Measurements from ENCODE around the gene TIMP1. TPM values are rescaled to one million over a fixed set of nuclear protein-coding genes. Genes with fewer than 3 reads are reported as not detected.
A peak's percentile ranks its signal among the peaks of the same experiment; 100 is the strongest.

TIMP1 gene
- total RNA-seq, 4 donors from 2014 or later, result 77.4 to 204 (median 156) TPM

DNA sequence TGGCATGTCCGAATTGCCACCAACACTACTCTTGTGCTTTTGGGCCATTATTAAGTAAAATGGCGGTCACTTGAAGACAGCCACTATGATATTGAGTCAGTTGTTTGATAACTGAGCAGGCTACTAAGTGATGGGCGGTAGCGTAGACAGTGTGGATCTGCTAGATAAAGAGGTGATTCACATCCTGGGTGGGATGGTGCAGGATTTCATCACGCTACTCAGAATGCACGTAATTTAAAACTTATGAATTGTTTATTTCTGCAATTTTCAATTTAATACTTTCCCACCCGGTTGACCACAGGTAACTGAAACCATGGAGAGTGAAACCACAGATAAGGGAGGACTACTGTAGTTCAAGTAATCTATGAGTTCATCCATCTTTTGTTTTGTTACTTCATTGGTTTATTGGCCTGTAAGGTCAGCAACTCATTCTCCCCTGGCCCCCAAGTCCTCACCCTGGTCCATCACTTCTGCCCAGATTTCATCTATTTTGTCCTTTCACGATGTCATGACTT lies 18.4 kb upstream of the TIMP1 start:
- Histone ChIP-seq H3K4me3 (no peak overlapping the region), H3K27me3 (no peaks in the 10 kb centered on the region), H3K4me1 (peaks cover 0 to 38% (median 2%) of the 10 kb centered on the region in 3 donors), H3K36me3 (peaks cover 0 to 60% of the 10 kb centered on the region in 2 donors), H3K27ac (no peak overlapping the region), H3K9me3 (no peaks in the 10 kb centered on the region)
- TF ChIP-seq EP300 (IDR thresholded peaks at IDR 0.05), result no peak
- TF ChIP-seq POLR2AphosphoS5 (IDR thresholded peaks at IDR 0.05), result no peak
- no peak for TF ChIP-seq POLR2A (IDR thresholded peaks at IDR 0.05)
- TF ChIP-seq, protein P1, sequence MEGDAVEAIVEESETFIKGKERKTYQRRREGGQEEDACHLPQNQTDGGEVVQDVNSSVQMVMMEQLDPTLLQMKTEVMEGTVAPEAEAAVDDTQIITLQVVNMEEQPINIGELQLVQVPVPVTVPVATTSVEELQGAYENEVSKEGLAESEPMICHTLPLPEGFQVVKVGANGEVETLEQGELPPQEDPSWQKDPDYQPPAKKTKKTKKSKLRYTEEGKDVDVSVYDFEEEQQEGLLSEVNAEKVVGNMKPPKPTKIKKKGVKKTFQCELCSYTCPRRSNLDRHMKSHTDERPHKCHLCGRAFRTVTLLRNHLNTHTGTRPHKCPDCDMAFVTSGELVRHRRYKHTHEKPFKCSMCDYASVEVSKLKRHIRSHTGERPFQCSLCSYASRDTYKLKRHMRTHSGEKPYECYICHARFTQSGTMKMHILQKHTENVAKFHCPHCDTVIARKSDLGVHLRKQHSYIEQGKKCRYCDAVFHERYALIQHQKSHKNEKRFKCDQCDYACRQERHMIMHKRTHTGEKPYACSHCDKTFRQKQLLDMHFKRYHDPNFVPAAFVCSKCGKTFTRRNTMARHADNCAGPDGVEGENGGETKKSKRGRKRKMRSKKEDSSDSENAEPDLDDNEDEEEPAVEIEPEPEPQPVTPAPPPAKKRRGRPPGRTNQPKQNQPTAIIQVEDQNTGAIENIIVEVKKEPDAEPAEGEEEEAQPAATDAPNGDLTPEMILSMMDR (IDR thresholded peaks at IDR 0.05), result no peak
- whole genome bisulfite sequencing, 2 donors (ENCODE audit: low coverage in 1 of 2), result 68 to 78% methylated on average over 4 to 7 of the region's 8 CpGs
- no peak for ATAC-seq

DNA sequence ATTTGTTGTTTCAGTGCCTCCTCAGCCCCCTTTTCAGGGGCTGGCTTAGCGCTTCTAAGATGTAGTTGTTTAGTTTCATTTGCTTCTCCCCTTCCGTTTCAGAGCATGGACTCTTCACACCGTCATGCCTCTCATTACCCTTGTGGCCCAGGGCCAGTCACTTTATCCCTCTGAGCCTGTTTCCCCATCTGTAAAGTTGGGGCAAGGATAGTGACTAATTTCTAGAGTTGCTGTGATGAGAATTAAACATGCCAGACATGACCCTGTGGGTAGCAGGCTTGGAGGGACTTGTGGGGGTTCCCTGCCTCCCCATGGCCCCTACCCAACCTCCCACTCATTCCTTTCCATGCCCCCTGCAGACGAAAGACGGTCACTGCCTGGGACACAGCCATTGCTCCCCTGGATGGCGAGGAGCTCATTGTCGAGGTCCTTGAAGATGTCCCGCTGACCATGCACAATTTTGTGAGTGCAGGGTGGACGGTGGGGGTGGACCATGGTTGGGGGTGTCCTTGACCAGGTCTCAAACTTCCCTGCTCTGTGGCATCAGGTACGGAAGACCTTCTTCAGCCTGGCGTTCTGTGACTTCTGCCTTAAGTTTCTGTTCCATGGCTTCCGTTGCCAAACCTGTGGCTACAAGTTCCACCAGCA lies 17.7 kb upstream of the TIMP1 start:
- Histone ChIP-seq H3K36me3 (peaks cover 0 to 67% of the 10 kb centered on the region in 2 donors), H3K9me3 (no peaks in the 10 kb centered on the region), H3K27me3 (no peaks in the 10 kb centered on the region), H3K4me1 (peaks cover 0 to 38% (median 2%) of the 10 kb centered on the region in 3 donors), H3K4me3 (no peak overlapping the region), H3K27ac (no peak overlapping the region)
- no peak for ATAC-seq
- 83 to 90% methylated on average over 3 of the region's 12 CpGs for WGBS, 2 donors (ENCODE audit: low coverage in 1 of 2)
- TF ChIP-seq POLR2AphosphoS5 (IDR thresholded peaks at IDR 0.05) (no peak), POLR2A (IDR thresholded peaks at IDR 0.05) (no peak), EP300 (IDR thresholded peaks at IDR 0.05) (no peak)
- TF ChIP-seq, protein P1 (IDR thresholded peaks at IDR 0.05), result no peak

DNA sequence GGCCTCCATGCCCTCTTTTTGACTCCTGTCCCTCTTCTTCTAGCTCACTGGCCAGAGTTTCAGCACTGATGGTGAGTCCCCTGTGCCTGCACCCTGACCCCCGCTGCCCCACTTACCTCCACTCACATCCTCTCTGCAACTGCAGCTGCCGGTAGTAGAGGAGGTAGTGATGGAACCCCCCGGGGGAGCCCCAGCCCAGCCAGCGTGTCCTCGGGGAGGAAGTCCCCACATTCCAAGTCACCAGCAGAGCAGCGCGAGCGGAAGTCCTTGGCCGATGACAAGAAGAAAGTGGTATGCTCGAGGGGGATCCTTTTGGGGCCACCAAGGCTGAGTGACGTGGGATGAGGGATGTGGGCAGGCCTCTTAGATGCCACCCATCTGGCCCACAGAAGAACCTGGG lies 15.4 kb upstream of the TIMP1 start:
- peaks cover 0 to 90% of the 10 kb centered on the region in 2 donors for H3K36me3 ChIP-seq
- no peaks in the 10 kb centered on the region for H3K9me3 ChIP-seq
- H3K27ac ChIP-seq, result no peak overlapping the region
- no peak for TF ChIP-seq POLR2A (IDR thresholded peaks at IDR 0.05)
- TF ChIP-seq POLR2AphosphoS5 (IDR thresholded peaks at IDR 0.05), result no peak
- TF ChIP-seq, protein P1 (IDR thresholded peaks at IDR 0.05), result no peak
- TF ChIP-seq EP300 (IDR thresholded peaks at IDR 0.05), result no peak
- peaks cover 0 to 35% (median 2%) of the 10 kb centered on the region in 3 donors for H3K4me1 ChIP-seq
- H3K4me3 ChIP-seq, result no peak overlapping the region
- no peak for ATAC-seq
- no CpG with 5 or more reads among the region's 11 CpGs for WGBS, 2 donors (ENCODE audit: low coverage in 1 of 2)
- H3K27me3 ChIP-seq, result no peaks in the 10 kb centered on the region

DNA sequence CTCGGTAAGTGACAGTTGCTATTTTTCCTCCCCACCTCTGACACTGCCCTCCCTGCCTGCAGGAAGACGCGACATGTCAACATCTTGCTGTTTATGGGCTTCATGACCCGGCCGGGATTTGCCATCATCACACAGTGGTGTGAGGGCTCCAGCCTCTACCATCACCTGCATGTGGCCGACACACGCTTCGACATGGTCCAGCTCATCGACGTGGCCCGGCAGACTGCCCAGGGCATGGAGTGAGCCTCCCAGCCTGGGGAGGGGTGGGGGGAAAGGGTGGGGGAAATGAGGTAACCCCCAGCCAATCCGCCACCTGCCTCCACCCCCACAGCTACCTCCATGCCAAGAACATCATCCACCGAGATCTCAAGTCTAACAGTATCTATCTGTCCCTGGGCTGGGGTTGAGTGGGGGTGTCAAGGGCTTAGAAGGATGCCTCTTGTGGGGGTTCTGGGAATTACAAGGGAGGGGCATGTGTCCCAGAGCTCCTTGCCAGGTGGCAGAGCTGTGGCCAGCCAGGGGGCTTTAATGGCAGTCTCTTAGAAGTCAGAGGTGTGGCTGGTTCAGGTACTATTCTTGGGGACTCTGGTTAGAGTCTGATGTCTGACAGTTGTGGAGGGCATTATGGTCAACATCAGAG lies 13.5 kb upstream of the TIMP1 start:
- ATAC-seq, result no peak
- H3K36me3 ChIP-seq, result peaks cover 0 to 82% of the 10 kb centered on the region in 2 donors
- no peak overlapping the region for H3K27ac ChIP-seq
- TF ChIP-seq, protein P1 (IDR thresholded peaks at IDR 0.05), result peak in 1 of 4 experiments; percentile 28
- TF ChIP-seq EP300 (IDR thresholded peaks at IDR 0.05) (no peak), POLR2A (IDR thresholded peaks at IDR 0.05) (no peak)
- H3K27me3 ChIP-seq, result no peaks in the 10 kb centered on the region
- no peaks in the 10 kb centered on the region for H3K9me3 ChIP-seq
- peaks cover 0 to 21% (median 0%) of the 10 kb centered on the region in 3 donors for H3K4me1 ChIP-seq
- WGBS, 2 donors (ENCODE audit: low coverage in 1 of 2), result 20 to 76% methylated on average over 2 of the region's 13 CpGs
- no peak overlapping the region for H3K4me3 ChIP-seq

All from gastroesophageal sphincter (tissue), 4 donors.